ENCODE results near the gene MPI. TPM values are rescaled to one million over a fixed set of nuclear protein-coding genes. Genes with fewer than 3 reads are reported as not detected.

Gene MPI
- total and polyA plus RNA-seq, 2 of the 8 experiments (the other 6 are each of a cell fraction or from before 2014, with no cell fraction given) = 31.0 to 74.8 TPM

GRCh38 chr15:74856537-74856936, 33.3 kb upstream of the MPI start (continued):
- no peak for TF ChIP-seq FOSL1 (IDR thresholded peaks at IDR 0.05; ENCODE audit: insufficient read depth, low read depth, low read length)
- TF ChIP-seq ATF2 (IDR thresholded peaks at IDR 0.05; ENCODE audit: low read length) = no peak
- TF ChIP-seq CHD7 (IDR thresholded peaks at IDR 0.05; ENCODE audit: insufficient replicate concordance, low read length) = no peak
- no peak for TF ChIP-seq RAD21 (IDR thresholded peaks at IDR 0.05 in 1 of 2, conservative IDR thresholded peaks at IDR 0.05 in 1 of 2; ENCODE audit: low read depth in 2 of 2, low read length in 2 of 2)
